ENCODE measurements around the gene BAZ1A. TPM values are rescaled to one million over a fixed set of nuclear protein-coding genes. Genes with fewer than 3 reads are reported as not detected.
A peak's percentile ranks its signal among the peaks of the same experiment; 100 is the strongest.

The BAZ1A gene, protein sequence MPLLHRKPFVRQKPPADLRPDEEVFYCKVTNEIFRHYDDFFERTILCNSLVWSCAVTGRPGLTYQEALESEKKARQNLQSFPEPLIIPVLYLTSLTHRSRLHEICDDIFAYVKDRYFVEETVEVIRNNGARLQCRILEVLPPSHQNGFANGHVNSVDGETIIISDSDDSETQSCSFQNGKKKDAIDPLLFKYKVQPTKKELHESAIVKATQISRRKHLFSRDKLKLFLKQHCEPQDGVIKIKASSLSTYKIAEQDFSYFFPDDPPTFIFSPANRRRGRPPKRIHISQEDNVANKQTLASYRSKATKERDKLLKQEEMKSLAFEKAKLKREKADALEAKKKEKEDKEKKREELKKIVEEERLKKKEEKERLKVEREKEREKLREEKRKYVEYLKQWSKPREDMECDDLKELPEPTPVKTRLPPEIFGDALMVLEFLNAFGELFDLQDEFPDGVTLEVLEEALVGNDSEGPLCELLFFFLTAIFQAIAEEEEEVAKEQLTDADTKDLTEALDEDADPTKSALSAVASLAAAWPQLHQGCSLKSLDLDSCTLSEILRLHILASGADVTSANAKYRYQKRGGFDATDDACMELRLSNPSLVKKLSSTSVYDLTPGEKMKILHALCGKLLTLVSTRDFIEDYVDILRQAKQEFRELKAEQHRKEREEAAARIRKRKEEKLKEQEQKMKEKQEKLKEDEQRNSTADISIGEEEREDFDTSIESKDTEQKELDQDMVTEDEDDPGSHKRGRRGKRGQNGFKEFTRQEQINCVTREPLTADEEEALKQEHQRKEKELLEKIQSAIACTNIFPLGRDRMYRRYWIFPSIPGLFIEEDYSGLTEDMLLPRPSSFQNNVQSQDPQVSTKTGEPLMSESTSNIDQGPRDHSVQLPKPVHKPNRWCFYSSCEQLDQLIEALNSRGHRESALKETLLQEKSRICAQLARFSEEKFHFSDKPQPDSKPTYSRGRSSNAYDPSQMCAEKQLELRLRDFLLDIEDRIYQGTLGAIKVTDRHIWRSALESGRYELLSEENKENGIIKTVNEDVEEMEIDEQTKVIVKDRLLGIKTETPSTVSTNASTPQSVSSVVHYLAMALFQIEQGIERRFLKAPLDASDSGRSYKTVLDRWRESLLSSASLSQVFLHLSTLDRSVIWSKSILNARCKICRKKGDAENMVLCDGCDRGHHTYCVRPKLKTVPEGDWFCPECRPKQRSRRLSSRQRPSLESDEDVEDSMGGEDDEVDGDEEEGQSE (N-terminal part only)
- polyA plus RNA-seq (2013, experiment 1 of 2; ENCODE audit: insufficient read length) = 34.7 TPM
- 24.1 TPM for polyA plus RNA-seq (2013, experiment 2 of 2; ENCODE audit: insufficient read length)

DNA sequence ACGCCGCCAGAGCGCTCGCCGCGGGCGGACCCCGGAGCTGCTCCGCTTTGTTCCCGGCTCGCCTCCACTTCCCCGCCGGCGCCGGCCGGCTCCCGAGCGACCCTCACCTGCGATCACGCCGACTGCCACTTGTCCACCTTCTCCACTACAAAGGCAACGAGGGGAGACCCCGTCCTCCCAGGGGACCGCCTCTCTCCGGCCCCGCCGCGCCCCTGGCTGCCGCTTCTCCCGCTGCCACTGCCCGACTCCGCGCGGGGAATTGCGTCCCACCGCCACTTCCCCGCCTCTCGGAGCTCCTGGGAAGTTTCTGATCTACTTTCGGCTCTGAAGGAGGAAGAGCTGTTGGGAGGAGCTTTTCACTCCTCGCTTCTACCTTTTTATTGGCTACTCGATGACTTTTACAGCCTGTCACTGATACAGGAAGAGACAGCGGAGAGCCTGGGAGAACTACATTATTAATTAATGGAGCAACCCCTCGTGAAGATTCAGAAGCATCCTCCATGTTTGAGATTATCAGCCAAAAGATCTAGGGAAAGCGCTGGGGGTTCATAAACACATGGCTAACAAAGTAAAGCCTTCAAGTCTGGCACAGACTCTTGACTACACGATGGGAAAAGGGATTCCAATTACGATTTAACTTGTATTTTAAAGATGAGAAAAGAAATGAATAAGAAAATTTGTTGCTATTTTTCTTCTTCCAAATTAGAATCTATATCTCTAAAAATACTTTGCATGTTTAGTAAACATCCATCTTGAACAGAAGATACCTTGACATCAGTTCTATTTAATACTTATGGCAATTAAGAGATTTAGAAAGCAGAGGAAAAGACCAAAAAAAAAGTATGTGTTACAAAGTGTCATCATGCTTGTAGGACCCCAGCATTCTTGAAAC, at the start of gene BAZ1A:
BAZ1A (minus strand) TSS at position 330 of the 892 bp plus-strand sequence. CDS start 756 bp downstream, outside the sequence.
- peak; percentile 94 for DNase-seq

DNA sequence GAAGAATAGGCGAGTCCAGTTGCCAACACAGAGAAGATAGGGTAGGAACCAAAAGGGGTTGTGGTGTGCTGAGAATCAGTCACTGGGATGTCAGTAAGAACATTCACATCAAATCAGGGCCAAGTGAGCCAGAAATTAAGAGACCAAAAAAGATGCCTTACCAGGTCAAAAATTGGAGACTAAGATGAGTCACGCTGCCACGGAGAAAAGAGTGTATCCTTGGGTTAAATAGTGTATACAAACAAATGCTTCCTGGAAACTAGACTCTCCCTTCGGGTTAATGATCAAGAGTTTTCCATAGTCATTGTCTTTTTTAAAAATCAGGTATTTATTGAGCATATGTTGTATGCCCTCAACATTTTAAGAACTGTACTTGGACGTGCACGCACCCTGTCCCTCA, 45.2 kb upstream of the BAZ1A start:
- no peak for DNase-seq

DNA sequence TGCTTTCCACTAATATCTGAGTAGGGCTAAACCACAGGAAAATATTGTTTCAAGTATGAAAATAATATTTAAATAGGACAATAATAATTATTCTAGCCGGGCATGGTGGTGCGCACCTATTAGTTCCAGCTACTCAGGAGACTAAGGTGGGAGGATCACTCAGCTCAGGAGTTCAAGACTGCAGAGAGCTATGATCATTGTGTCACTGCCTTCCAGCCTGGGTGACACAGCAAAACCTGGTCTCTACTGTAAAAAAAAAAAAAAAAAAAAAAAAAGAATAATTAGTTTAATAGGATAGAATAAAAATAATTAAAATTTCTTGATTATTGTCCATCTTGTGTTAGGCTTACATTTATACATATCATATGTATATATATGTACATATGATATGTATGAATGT, 38.5 kb upstream of the BAZ1A start:
- no peak for DNase-seq

DNA sequence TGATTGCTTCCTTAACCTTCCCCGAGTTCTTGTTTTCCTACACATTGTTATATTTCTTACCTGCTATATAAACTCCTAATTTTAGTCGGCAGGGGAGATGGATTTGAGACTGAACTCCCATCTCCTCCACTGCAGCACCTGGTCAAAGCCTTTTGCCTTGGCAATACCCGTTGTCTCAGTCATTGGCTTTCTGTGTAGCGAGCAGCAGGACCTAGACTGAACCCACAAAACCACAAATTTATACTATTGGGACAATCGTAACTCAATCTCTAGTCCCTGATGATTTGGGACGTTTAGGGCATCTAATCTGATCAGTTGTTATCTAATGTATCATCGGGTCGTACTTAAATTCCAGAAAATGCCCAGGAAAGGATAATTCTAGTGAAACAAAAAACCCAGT, 37.8 kb upstream of the BAZ1A start:
- no peak for DNase-seq

DNA sequence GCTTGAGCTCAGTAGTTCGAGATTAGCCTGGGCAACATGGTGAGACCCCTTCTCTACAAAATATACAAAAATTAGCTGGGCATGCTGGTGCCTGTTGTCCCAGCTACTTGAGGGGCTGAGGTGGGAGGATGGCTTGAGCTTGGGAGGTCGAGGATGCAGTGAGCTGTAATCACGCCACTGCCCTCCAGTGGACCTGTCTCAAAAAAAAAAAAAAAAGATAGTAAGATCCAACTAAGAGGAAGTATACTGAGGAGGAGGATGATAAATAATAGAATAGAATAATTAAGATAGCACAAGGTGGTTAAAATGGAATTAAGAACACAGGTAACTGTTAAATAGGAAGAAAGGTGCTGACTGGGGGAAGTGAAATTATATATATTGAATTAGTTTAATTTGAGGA, 37.0 kb upstream of the BAZ1A start:
- no peak for DNase-seq

DNA sequence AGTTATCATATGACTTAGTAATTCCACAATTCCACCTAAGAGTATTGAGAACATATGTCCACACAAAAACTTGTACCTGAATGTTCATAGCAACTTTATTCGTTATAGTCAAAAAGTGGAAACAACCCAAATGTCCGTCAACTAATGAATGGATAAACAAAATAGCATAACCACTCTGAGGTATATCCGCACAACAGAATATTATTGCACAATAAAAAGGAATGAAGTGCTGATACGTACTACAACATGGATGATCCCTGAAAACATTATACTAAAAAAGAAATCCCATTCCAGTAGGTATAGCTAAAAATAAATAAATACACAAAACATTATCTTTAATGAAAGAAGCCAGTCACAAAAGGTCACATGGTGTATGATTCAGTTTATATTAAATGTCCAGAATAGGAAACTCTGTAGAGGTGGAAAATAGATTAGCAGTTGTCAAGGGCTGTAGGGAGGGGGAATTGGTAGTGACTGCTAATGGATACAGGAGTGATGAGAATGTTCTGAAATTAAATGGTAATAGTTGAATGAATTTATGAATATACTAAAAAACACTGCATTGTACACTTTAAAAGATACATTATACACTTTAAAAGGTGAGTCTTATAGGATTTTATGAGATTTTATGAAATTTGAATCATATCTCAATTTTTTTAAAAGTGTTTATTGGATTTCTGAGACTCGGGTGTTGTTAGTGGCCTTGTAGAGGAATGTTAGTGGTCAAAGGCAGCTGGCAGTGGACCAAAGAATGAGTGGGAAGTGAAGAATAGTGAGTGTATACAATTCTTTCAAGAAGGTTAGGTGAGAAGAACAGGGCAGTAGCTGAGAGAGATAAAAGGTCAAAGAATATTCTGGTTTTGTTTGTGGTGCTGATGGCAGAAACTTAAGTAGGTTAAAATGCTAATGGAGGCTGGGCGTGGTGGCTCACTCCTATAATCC, 36.3 kb upstream of the BAZ1A start:
- peak; percentile 50 for DNase-seq

DNA sequence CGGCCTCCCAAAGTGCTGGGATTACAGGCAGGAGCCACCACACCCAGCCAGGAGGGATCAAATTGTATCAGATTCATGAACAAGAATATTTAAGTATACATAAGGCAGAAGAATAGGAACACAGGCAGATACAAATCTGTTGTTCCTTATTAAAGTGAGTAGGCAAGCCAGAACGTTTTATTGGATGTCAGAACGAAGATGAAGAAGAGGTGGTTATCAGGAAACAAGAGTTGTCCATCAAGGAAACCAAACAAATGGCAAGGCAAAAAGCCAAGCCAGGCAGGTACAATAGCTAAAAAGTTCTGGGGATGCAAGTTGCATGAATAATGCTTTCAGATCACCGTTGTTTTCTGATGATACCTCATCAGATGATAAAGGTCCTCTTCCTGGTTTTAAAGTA, 31.1 kb upstream of the BAZ1A start:
- DNase-seq = no peak

DNA sequence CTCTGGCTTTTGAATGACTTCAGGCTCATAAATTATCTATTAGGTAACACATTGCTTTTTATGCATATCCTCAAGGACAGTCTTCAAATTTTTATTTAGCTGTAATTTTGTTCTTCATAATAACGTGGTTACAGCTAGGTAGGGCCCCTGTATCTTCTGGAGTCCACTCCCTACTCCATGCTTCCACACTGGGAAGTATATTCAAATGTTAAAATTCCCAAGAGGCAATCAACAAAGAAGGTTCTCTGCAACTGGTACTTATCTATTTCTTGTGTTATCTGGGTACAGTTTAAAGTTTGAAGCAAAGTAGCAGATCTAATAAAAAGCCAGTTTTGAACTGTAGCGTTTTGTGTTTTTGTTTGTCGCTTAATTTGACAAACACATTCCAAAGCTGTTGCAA, 20.1 kb upstream of the BAZ1A start:
- DNase-seq = no peak

DNA sequence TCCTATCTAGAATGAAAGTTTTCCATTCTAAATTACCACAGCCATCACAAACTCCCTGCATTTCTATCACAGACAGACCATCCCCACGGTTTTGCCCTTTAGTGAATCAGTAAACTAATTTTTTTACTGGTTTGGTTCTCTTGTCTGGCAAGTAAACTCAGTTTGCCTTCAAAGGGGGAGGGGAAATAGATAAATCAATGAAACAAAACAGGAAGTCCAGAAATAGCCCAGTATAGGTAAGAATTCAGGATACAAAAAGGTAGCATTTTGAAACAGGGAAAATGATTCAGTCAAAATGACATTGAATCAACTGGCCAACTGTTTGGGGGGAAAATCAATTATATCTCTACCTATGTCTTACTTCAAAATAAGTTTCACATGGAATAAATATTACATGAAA, 15.8 kb upstream of the BAZ1A start:
- no peak for DNase-seq

DNA sequence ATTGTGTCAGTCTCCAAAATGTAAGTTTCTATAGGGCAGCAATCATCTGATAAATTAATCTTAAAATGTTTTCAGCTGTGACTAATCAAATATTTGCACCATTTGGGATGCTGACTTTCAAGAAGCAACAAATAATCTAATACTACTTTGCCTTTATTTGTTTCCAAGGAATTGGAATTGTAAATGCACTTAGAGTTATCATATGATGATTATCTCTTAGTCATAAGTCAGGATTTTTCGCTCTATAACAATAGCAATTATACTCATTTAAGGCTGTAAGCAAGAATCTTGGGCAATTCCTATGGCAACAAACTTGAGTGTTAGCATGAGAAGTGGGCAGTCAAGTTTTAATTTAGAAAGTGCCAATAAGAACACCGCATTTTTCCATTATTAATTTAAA, 13.0 kb upstream of the BAZ1A start:
- DNase-seq = no peak

DNA sequence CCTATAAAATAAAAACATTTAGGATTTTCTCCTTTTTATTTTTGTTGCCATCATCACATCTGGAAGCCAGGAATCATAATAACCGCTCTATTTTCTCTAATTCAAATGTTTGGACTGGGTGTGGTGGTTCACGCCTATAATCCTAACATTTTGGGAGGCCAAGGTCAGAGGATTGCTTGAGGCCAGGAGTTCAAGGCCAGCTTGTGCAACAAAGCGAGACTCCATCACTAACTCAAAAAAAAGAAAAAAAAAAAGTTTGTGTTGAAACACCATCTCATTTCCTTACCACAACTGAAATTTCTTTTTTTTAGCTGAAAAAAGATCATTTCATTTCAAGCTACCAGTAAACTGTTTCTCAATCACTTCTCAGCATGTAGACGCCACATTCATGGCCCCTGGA, 8.8 kb upstream of the BAZ1A start:
- no peak for DNase-seq

DNA sequence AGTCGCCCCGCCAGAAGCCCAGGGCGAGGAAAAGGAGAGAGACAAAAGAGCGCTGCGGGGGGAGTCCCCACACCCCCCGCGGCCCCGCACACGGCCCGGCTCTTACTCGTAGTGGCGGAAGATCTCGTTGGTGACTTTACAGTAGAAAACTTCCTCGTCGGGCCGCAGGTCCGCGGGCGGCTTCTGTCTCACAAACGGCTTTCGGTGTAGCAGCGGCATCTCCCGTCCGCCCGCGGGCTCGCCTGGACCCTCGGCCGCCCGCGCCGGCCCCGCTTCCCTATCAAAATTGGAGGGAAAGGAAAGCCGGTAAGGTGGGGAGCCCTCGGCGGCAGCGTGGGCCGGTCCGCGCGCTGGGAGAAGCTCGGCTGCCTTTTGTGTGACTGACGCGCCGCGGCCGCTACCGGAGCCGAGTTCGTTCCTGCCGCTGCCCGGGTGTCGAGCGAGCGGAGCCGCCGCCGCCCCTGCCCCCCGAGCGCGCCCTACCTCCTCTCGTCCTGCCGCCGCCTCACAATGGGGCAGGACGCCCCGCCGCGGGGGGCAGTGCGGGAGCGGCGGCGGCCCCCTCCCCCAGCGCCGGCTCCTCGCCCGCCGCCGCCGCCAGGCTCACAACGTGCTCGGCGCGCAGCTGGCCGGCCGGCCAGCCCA, 652 bp downstream of the BAZ1A start:
- DNase-seq = peak; percentile 50

DNA sequence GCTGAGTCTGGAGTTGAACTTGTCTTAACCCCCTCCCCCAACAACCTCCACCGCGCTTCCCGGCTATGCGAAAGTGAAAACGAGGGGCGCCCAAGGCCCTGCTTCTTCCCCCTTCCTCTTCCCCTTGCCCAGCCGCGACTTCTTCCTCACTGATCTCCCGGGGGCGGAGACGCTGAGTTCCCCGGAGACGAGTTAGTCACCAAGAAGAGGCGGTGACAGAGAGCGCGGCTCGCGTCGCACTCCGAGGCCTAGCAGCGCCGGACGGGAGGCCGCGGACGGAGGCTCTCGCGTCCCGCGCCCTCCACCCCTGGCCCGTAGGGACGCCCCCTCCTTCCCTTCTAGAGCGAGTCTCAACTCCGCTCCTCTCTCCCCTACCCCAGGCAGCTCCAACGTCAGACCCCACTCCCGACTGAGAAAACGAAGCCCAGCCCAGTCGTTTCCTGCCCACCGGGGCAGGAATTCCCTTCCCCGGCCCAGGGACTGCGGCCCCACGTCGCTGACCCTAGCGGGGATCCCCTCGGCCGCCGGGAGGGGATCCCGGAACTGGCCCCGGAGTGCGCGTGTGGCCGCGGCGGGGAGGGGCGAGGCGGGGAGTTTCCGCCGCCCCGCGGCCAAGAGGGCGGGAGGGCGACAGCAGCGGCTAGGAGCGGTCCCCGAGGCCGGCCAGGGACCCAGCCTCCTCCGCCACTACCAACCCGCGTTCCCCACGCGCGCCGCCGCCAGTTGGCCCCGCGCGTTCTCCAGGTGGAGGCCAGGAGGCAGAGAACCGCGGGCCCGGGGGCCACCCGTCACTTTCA, 1.4 kb downstream of the BAZ1A start:
- DNase-seq = peak; percentile 90

DNA sequence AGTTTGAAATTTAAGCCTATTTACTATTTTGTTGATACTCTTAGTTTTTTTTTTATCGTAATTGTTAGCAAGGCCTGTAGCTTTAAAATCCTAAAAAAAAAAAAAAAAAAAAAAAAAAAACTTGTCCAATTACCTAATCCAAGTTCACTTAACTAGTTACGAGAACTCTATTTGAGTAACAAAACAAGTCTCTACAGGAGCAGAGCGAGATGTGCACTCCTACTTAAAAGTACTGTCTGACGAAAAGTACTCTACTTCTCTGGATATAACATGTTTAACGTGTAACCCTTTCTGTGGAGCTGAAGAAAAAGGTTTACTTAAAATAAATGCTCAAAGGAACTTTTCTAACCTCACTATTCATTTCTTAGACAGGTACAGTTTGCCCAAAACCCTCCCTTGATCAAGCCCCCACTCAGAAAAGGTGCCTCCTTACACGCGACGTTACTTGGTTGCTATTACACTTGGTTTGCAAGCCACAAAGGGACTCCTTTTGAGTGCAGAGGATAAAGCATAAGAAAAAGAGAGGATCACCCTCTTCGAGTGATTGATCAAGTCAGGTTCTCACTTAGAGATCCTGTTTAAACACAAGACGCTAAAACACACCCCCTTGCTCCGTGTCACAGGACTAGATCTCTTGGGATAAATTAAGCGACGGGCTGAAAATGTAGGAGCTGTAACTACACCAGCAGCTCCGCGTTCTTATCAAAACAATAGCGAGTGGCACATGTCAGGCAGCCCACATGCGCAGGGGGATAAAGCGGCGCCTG, 2.2 kb downstream of the BAZ1A start:
- DNase-seq = peak; percentile 12

DNA sequence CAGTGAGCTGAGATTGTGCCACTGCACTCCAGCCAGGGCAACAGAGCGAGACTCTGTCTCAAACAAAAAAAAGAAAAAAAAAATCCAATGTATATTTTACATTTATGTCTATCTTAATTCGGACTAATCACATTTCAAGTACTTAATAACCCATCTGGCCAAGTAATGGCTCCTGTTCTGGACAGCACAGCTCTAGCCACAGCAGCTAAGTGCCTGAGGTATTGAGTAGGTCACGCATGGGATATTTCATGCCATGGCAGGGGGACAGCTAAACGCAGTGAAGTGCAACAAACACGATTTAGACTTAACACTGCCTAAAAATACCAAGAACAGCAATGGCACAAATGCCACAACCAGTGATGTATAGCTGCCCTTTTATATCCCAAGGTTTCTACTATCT, 8.0 kb downstream of the BAZ1A start:
- DNase-seq = no peak

DNA sequence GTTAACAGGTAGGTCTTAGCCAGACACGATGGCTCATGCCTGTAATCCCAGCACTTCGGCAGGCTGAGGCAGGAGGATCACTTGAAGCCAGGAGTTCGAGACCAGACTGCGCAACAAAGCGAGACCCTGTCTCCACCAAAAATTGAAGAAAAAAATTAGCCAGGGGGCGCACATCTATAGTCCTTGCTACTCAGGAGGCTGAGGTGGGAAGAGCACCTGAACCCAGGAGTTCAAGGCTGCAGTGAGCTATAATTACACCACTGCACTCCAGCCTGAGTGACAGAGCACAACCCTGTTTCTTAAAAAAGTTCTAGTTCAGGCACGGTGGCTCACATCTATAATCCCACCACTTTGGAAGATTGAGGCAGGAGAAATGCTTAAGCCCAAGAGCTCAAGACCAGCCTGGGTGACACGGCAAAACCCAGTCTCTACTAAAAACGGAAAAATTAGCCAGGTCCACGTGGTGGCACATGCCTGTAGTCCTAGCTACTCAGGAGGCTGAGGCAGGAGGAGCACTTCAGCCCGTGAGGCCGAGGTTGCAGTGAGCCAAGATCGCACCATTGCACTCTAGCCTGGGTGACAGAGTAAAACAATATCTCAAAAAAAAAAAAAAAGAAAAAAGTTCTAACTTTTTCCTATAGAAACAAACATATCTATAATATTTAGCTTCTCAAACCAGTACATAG, 9.1 kb downstream of the BAZ1A start:
- DNase-seq = no peak

DNA sequence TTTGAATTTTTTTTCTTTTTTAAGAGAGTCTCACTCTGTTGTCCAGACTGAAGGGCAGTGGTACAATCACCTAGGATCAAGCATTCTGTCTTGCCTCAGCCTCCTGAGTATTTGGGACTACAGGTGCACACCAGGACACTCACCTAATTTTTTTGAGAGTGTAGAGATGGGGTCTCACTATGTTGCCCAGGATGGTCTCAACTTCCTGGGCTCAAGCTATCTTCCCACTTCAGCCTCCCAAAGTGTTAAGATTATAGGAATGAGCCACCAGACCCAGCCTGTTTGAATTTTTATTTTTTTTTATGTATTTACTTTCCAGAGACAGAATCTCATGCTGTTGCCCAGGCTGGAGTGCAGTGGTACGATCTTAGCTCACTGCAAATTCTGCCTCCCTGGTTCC, 11.3 kb downstream of the BAZ1A start:
- no peak for DNase-seq

DNA sequence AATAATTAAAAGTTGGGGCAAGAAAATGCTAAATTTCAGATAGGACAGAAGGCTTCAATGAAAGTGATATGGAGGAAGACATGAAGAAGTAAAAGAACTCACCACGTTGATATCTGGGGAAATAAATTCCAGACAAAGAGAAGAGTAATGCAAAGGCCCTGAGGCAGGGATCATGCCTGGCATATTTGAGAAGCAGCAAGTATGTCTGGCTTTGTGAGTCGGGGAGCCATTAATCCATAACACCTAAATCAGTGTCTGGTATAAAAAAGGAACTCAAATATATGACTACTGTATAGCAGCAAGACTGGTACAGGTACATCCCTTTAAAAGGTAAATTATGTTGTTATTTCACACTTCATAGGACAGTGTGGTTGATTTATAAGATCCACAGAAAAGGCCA, 16.4 kb downstream of the BAZ1A start:
- DNase-seq = no peak
